ENCODE results near the gene PRPS1L1. TPM values are rescaled to one million over a fixed set of nuclear protein-coding genes. Genes with fewer than 3 reads are reported as not detected.

Gene PRPS1L1
- total RNA-seq, 1 experiment from 2014 or later, result not detected

DNA sequence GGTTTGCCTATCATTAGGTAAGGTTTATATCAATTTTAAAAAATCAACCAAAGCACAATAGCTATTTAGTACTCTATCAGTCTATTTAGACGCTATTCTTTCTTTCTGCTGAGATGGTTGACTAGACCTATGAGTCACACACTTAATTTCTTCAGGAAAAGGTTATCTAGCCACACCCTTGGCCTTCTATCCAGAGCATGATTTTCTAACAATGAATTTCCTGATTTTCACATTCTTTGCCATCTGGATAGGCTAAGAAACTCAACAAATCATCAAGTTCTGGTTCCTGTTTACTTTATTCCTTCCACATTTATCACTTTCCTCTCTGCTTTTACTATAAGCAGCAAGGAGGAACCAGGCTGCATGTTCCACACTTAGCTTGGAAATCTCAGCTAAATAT, 8.1 kb downstream of the PRPS1L1 start:
- Histone ChIP-seq H3K4me2 (ENCODE audit: low read length) (peak overlapping the region; percentile 42), H3K9me2 (replicated peaks; ENCODE audit: low read length) (no peaks in the 10 kb centered on the region), H3K9ac (ENCODE audit: low read length) (peak overlapping the region; percentile 18; the same call in 1 of the 2 replicates), H4K20me1 (ENCODE audit: low read length) (no peaks in the 10 kb centered on the region), H3K27me3 (ENCODE audit: low read length) (no peaks in the 10 kb centered on the region), H3K36me3 (ENCODE audit: low read depth, low read length) (no peaks in the 10 kb centered on the region), H3K4me1 (ENCODE audit: insufficient read depth, low read length) (peaks cover 24% of the 10 kb centered on the region), H3F3A (ENCODE audit: low read length, unreplicated experiment) (no peaks in the 10 kb centered on the region), H2AFZ (ENCODE audit: low read length) (peak overlapping the region; percentile 33), H3K9me3 (ENCODE audit: low read length) (no peaks in the 10 kb centered on the region), H3K4me3 (ENCODE audit: low read length) (no peak overlapping the region), H3K79me2 (ENCODE audit: low read length) (no peaks in the 10 kb centered on the region), H3K27ac (ENCODE audit: low read length) (peak overlapping the region; percentile 76)
- POLR2A ChIA-PET (ENCODE audit: unreplicated experiment), result interaction anchor here (0.6 kb wide), 1 partner anchor 297 kb away, joined by 3 read pairs; no protein-coding TSS in a partner anchor
- CTCF ChIA-PET, result no interaction called here
- TF ChIP-seq EZH2phosphoT487 (IDR thresholded peaks at IDR 0.05; ENCODE audit: borderline replicate concordance, low read length) (no peak), EZH2 (IDR thresholded peaks at IDR 0.05; ENCODE audit: low read length, unreplicated experiment) (no peak)
- TF ChIP-seq, protein P1, sequence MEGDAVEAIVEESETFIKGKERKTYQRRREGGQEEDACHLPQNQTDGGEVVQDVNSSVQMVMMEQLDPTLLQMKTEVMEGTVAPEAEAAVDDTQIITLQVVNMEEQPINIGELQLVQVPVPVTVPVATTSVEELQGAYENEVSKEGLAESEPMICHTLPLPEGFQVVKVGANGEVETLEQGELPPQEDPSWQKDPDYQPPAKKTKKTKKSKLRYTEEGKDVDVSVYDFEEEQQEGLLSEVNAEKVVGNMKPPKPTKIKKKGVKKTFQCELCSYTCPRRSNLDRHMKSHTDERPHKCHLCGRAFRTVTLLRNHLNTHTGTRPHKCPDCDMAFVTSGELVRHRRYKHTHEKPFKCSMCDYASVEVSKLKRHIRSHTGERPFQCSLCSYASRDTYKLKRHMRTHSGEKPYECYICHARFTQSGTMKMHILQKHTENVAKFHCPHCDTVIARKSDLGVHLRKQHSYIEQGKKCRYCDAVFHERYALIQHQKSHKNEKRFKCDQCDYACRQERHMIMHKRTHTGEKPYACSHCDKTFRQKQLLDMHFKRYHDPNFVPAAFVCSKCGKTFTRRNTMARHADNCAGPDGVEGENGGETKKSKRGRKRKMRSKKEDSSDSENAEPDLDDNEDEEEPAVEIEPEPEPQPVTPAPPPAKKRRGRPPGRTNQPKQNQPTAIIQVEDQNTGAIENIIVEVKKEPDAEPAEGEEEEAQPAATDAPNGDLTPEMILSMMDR (conservative IDR thresholded peaks at IDR 0.05; ENCODE audit: low read depth, low read length), result no peak
- no TSS peak for BruUV-seq (replicated peaks)
- intact Hi-C loops (cut with micrococcal nuclease), result loop anchor here (2.0 kb wide), 1 partner anchor 21 kb away; no protein-coding TSS in a partner anchor
- ATAC-seq, result peak; percentile 94
- peak; percentile 77 for DNase-seq

DNA sequence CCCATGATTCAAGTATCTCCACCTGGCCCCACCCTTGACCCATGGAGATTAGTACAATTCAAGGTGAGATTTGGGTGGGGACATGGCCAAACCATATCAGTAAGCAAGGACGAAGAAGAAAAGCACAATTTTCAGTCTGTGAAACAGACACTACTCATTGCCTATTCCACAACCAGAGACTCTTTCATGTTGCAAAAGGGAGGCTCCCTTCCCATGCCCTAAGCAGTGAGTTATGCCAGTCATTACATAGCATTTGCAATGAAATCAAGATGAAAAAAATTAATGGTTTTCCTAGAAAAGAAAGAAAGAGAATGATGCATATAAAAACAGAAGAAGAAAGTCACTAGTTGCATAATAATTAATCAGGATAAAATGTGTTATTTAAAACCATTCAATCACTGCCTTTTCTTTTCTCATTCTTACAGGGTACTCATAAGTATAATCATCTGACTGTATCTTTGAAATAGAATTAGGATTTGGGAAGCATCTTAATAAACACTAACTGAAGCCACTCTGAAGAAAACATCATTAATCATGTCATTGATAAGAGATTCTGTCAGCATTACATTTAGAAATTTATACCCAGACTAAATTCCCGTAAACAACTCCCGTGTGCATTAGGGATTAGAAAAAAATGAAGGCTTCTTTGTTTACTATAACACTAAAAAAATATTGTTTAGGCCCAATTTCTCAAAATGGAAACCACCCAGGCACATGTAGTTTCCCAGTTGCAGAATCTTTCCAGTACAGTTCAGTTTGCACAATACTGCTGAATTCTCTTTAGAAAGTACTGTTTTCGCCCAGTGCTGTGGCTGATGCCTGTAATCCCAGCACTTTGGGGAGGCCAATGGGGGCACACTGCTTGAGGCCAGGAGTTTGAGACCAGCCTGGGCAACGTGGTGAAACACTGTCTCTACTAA, 9.1 kb downstream of the PRPS1L1 start:
- CTCF ChIA-PET, result no interaction called here
- peak overlapping the region; percentile 42; the same call in 1 of the 2 replicates for H3K4me2 ChIP-seq (ENCODE audit: low read length)

More for the DNA sequence above, 9.1 kb downstream of the PRPS1L1 start:
- no peak overlapping the region for H2AFZ ChIP-seq (ENCODE audit: low read length)
- no peaks in the 10 kb centered on the region for H3K9me2 ChIP-seq (replicated peaks; ENCODE audit: low read length)
- ATAC-seq (no peak), DNase-seq (no peak)
- no peak overlapping the region for H3K9ac ChIP-seq (ENCODE audit: low read length)
- no TSS peak for BruUV-seq (replicated peaks)
- H3K4me1 ChIP-seq (ENCODE audit: insufficient read depth, low read length), result peaks cover 34% of the 10 kb centered on the region
- POLR2A ChIA-PET (ENCODE audit: unreplicated experiment), result interaction anchor here (0.6 kb wide), 1 partner anchor 296 kb away, joined by 3 read pairs; no protein-coding TSS in a partner anchor
- no peaks in the 10 kb centered on the region for H3K9me3 ChIP-seq (ENCODE audit: low read length)
- H3K27me3 ChIP-seq (ENCODE audit: low read length), result no peaks in the 10 kb centered on the region
- no peaks in the 10 kb centered on the region for H3F3A ChIP-seq (ENCODE audit: low read length, unreplicated experiment)
- no peaks in the 10 kb centered on the region for H3K36me3 ChIP-seq (ENCODE audit: low read depth, low read length)
- no peak overlapping the region for H3K4me3 ChIP-seq (ENCODE audit: low read length)
- no peaks in the 10 kb centered on the region for H3K79me2 ChIP-seq (ENCODE audit: low read length)
- no peak for TF ChIP-seq EZH2 (IDR thresholded peaks at IDR 0.05; ENCODE audit: low read length, unreplicated experiment)
- no peak for TF ChIP-seq EZH2phosphoT487 (IDR thresholded peaks at IDR 0.05; ENCODE audit: borderline replicate concordance, low read length)
- TF ChIP-seq, protein P1 (conservative IDR thresholded peaks at IDR 0.05; ENCODE audit: low read depth, low read length), result no peak
- intact Hi-C loops (cut with micrococcal nuclease), result loop anchor here (2.0 kb wide), 1 partner anchor 22 kb away; no protein-coding TSS in a partner anchor
- no peaks in the 10 kb centered on the region for H4K20me1 ChIP-seq (ENCODE audit: low read length)
- peak overlapping the region; percentile 76 for H3K27ac ChIP-seq (ENCODE audit: low read length)

Measured in PC-3 (cell line).